22Rv1 (cell line): ENCODE measurements around the gene AGAP1.

Experiments used
- ZFX ChIP-seq: fragments of 450-650 bp; IDR thresholded peaks from 2 replicates; pipeline ENCODE4 v1.6.1; 2017; ENCODE audit warnings: antibody characterized with exemption, borderline replicate concordance
- TF ChIP-seq, protein P1 (sequence below): fragments of 450-650 bp; IDR thresholded peaks from 2 replicates; pipeline ENCODE4 v1.5.1; 2017; ENCODE audit warnings: mild to moderate bottlenecking

DNA sequence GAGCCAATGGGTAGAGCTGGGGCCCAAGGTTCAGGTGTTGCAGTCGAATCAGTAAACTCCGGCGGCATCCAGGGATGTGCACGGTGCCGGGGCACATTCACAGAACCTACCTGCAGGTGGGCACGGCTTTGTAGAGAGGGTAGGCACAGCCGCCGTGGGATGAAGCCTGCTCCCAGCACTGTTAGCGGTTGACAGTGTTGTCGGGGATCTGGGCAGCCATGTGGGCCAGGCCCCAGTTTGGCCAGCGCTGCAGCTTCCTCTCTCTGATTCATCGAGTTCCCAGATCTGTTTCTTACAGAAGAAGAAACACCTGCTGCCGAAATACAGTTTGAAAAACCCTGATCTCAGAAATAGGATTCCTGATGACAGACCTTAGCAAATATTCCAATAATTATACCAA, 274.8 kb downstream of the AGAP1 start:
- TF ChIP-seq, protein P1, sequence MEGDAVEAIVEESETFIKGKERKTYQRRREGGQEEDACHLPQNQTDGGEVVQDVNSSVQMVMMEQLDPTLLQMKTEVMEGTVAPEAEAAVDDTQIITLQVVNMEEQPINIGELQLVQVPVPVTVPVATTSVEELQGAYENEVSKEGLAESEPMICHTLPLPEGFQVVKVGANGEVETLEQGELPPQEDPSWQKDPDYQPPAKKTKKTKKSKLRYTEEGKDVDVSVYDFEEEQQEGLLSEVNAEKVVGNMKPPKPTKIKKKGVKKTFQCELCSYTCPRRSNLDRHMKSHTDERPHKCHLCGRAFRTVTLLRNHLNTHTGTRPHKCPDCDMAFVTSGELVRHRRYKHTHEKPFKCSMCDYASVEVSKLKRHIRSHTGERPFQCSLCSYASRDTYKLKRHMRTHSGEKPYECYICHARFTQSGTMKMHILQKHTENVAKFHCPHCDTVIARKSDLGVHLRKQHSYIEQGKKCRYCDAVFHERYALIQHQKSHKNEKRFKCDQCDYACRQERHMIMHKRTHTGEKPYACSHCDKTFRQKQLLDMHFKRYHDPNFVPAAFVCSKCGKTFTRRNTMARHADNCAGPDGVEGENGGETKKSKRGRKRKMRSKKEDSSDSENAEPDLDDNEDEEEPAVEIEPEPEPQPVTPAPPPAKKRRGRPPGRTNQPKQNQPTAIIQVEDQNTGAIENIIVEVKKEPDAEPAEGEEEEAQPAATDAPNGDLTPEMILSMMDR: no peak
- no peak for TF ChIP-seq ZFX
